Activated T-cell treated with anti-CD3 and anti-CD28 coated beads, Interleukin-2, amount 50 U/mL, for 48 hours (primary cell): ENCODE data around the gene UBE2L3.
A peak's percentile ranks its signal among the peaks of the same experiment; 100 is the strongest.

ENCODE experiments used
- DNase-seq, 2 experiments: peaks; one replicate each; pipeline ENCODE4 v3.0.0-alpha.2; 2020

The UBE2L3 gene

GRCh38 chr22:21650280-21650679, 82.8 kb downstream of the UBE2L3 start:
- no peak for DNase-seq

DNA sequence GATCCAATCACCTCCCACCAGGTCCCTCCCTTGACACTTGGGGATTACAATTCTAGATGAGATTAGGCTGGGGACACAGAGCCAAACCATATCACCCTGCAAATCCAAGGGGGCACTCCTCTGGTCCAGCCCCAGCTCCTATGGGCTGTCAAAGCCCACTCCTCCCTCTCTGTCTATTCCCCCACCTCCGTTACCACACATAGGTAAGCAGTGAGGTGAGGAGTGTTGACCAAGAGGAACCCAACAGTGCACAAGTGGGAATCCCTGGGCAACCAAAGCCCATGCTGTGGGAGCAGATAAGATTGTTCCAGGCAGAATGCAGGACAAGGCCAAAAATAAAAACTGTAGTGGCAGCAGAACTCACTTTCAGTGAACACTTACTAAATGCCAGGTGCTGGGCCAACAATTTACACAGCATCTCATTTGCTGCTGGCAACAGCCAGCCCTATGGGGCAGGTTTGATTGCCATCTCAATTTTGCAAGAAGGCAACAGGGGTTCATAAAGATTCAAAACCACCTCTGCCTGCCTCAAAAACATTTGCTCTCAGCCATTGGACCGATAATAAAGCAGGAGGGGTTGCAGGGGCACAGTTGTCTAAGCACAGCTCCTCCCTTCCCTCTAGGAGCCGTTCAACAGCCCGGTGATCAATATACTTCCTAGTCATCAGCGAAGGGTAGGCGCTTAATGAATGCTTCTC, 83.5 kb downstream of the UBE2L3 start:
- no peak for DNase-seq

GRCh38 chr22:21651521-21652009, 84.1 kb downstream of the UBE2L3 start:
- no peak for DNase-seq

GRCh38 chr22:21652010-21652546, 84.6 kb downstream of the UBE2L3 start:
- DNase-seq, result peak; percentile 92 to 93

DNA sequence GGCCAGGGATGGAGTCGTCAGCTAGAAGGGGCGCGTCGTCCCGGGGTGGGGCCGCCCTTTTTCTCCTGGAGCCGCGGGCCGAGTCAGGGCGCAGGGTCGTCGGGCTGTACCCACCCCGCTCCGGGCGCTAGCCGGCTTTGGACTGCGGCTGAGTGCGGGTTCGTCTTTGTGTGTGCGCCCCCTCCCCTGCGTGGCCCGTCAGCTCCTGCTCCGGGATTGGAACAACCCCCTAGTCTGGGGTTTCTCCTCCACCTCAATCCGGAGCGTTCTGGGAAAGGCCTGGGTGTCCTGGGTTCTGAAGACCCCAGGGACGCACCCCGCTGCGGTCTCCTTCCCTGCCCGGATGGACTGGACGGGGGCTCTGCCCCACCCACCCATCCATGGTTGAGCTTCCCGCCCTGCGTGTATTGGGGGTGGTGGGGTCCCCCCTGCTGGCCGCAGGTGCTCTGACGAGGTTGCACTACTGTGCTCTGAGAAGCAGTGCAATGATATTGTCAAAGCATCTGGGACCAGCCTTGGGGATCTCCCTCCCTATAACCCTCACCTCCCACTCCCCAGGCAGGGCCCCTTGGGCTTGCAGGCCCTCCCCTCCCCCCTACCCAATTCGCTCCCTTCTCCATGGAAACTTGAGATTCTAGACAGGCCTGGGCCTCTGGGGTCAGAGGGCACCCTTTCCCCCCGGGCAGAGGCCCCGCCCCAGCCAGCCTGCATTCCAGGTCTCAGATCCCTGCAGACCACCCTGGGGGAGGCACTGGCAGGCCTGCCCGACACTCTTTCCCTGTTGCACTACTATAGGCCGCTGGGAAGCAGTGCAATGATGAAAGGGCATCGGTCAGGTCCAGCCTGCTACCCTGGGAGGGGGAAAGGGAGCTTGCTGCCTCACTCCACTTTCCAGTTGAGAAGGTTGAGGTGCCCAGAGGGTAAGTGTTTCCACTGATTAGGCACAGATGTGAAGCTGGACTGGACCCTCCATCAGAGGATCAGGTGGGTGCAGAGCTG, 85.3 kb downstream of the UBE2L3 start:
- no peak for DNase-seq

- DNase-seq, result no peak
Observed at GRCh38 chr22:21657020-21657359, 89.5 kb downstream of the UBE2L3 start.

GRCh38 chr22:21657360-21658032, 90.0 kb downstream of the UBE2L3 start:
- peak; percentile 81 to 86 for DNase-seq

GRCh38 chr22:21659864-21660525, 92.5 kb downstream of the UBE2L3 start:
- no peak for DNase-seq

GRCh38 chr22:21660904-21661303, 93.4 kb downstream of the UBE2L3 start:
- no peak for DNase-seq

GRCh38 chr22:21661991-21662390, 94.5 kb downstream of the UBE2L3 start:
- no peak for DNase-seq

DNA sequence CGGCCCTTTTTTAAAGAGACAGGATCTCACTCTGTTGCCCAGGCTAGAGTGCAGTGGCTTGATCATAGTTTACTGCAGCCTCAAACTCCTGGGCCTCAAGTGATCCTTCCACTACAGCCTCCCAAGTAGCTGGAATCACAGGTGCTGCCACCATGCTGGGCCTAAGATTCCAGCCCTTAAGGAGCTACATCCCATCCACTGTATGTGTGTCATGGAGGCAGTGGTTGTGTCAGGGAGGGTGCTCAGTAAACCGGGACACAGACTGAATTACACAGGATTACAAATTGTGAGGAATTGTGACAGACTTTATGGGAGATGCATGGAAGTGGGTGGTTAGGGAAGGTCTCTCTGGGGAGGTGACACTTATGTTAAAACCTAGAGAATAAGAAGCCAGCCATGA, 96.2 kb downstream of the UBE2L3 start:
- no peak for DNase-seq

- DNase-seq, result peak in 1 of 2 experiments; percentile 24
Observed at GRCh38 chr22:21665047-21665851, 97.7 kb downstream of the UBE2L3 start.

GRCh38 chr22:21666786-21667185, 99.3 kb downstream of the UBE2L3 start:
- no peak for DNase-seq

- DNase-seq, result no peak
Observed at GRCh38 chr22:21669026-21669425, 101.5 kb downstream of the UBE2L3 start.

DNA sequence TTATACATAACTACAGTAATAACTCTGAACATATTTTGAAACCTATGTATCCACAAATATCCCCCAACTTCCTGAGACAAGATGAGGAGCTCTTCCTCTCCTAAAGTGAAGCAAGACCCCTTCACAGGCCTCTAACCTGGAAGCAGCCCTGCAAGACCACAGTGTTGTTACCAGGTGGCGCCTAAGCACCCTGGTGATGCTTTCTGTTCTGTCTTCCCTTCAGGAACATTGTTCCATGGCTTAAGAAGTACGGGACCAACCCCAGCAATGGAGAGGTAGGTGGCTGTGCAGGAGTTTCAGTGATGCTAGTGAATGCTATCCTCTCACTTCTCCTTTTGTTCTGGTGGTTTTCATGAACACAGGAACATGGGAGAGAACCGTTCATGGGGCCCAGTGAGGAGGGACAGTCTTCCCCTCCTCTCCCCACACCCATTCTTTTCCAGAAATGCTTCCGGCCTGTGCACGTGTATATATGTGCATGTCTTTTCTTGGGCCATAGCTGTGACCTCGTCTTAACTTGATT, 104.7 kb downstream of the UBE2L3 start:
- DNase-seq, result no peak
